Measurements from ENCODE around the gene CD46. TPM values are rescaled to one million over a fixed set of nuclear protein-coding genes. Genes with fewer than 3 reads are reported as not detected.

The CD46 gene
- total RNA-seq, 1 experiment from 2014 or later = 214 TPM

DNA sequence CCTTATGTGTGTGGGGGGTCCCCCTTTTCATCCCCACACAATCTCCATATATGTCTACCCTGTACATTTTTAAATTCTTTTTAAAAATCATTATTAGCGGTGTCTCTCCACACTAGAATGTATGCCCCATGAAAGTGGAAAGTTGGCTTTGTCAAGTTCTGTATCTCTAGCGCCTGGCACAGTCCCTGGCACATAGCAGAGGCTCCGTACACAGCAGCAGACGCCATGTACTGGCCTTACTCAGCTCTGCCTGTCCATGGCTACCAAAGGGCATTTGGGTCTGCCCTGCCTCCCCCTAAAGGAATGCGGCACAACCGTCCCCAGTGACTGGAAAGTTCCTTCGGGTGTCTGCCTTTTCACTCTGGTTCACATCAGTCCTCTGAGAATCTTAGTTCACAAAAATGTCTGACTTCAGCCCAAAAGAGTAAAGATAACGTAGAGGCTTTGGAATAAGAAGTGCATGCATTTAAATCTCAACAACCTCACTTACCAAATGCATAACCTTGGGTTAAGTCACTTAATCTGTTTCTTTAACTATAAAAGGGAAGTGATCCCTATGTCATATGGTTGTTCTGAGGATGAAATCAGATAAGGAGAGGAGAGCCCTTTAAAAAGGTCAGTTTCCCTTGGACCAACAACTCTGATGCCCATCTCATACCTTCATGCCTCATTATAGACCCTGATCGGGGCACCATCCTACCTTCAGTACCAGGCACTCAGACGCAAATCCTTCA is 61.1 kb downstream of the CD46 start:
- no peaks in the 10 kb centered on the region for H3K9me3 ChIP-seq (ENCODE audit: insufficient read depth, low read depth)
- no peak for DNase-seq
- no peaks in the 10 kb centered on the region for H3K27me3 ChIP-seq (ENCODE audit: insufficient read depth, low read depth)
- CTCF ChIA-PET = interaction anchor here (0.6 to 1.1 kb wide), 3 partner anchors 10 to 150 kb away, joined by 4 to 7 read pairs (median 4); no protein-coding TSS in a partner anchor
- H3F3A ChIP-seq (ENCODE audit: insufficient read depth, low read depth) = no peaks in the 10 kb centered on the region
- H3K79me2 ChIP-seq (ENCODE audit: low read depth) = 0 out of 2 replicates have a peak, but pooled peaks cover 8% of the 10 kb centered on the region
- H4K20me1 ChIP-seq (ENCODE audit: insufficient read depth) = no peaks in the 10 kb centered on the region
- no peak overlapping the region for H3K27ac ChIP-seq
- no peaks in the 10 kb centered on the region for H3K4me1 ChIP-seq (replicated peaks; ENCODE audit: insufficient read depth)
- no peak overlapping the region for H2AFZ ChIP-seq
- POLR2A ChIA-PET (ENCODE audit: unreplicated experiment) = no interaction called here
- H3K9me2 ChIP-seq (ENCODE audit: insufficient read depth) = no peaks in the 10 kb centered on the region
- no peak overlapping the region for H3K4me3 ChIP-seq
- no peak overlapping the region for H3K4me2 ChIP-seq
- no TSS peak for BruUV-seq (replicated peaks)
- intact Hi-C loops (cut with micrococcal nuclease; ENCODE audit: unreplicated experiment) = no loop called here
- H3K36me3 ChIP-seq (ENCODE audit: low read depth) = 0 out of 2 replicates have a peak, but pooled peaks cover 18% of the 10 kb centered on the region
- TF ChIP-seq EZH2 (IDR thresholded peaks at IDR 0.05; ENCODE audit: low read depth) = no peak
- TF ChIP-seq, protein P1, sequence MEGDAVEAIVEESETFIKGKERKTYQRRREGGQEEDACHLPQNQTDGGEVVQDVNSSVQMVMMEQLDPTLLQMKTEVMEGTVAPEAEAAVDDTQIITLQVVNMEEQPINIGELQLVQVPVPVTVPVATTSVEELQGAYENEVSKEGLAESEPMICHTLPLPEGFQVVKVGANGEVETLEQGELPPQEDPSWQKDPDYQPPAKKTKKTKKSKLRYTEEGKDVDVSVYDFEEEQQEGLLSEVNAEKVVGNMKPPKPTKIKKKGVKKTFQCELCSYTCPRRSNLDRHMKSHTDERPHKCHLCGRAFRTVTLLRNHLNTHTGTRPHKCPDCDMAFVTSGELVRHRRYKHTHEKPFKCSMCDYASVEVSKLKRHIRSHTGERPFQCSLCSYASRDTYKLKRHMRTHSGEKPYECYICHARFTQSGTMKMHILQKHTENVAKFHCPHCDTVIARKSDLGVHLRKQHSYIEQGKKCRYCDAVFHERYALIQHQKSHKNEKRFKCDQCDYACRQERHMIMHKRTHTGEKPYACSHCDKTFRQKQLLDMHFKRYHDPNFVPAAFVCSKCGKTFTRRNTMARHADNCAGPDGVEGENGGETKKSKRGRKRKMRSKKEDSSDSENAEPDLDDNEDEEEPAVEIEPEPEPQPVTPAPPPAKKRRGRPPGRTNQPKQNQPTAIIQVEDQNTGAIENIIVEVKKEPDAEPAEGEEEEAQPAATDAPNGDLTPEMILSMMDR (conservative IDR thresholded peaks at IDR 0.05) = no peak

DNA sequence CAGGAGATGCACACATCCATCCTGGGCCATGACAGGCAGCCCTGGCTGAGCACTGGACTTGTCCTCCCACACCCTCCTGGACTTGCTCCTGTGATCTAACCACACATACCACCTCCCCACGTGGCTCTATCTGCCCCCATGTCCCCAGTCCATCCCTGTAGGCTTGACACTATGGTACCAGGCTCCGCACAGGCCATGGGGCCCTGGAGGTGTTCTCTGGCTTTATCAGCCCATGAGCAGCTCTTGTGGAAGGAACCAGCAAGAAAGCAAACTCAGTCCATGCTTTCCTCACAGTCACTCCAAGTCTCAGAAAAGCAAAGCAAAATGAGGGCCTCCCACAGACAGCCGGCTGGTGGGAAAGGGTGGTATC is 61.6 kb downstream of the CD46 start:
- Histone ChIP-seq H3K36me3 (ENCODE audit: low read depth) (0 out of 2 replicates have a peak, but pooled peaks cover 19% of the 10 kb centered on the region), H3K4me3 (no peak overlapping the region), H3K27me3 (ENCODE audit: insufficient read depth, low read depth) (no peaks in the 10 kb centered on the region), H3K4me1 (replicated peaks; ENCODE audit: insufficient read depth) (no peaks in the 10 kb centered on the region), H3K9me2 (ENCODE audit: insufficient read depth) (no peaks in the 10 kb centered on the region), H3K4me2 (no peak overlapping the region), H3K9me3 (ENCODE audit: insufficient read depth, low read depth) (no peaks in the 10 kb centered on the region), H3K27ac (no peak overlapping the region), H4K20me1 (ENCODE audit: insufficient read depth) (no peaks in the 10 kb centered on the region), H3F3A (ENCODE audit: insufficient read depth, low read depth) (peaks cover 1% of the 10 kb centered on the region; the same call in 1 of the 2 replicates), H3K79me2 (ENCODE audit: low read depth) (0 out of 2 replicates have a peak, but pooled peaks cover 8% of the 10 kb centered on the region), H2AFZ (no peak overlapping the region)
- DNase-seq = no peak
- ChIA-PET CTCF (no interaction called here), POLR2A (ENCODE audit: unreplicated experiment) (no interaction called here)
- BruUV-seq (replicated peaks) = no TSS peak
- intact Hi-C loops (cut with micrococcal nuclease; ENCODE audit: unreplicated experiment) = no loop called here
- TF ChIP-seq, protein P1 (conservative IDR thresholded peaks at IDR 0.05) = no peak
- no peak for TF ChIP-seq EZH2 (IDR thresholded peaks at IDR 0.05; ENCODE audit: low read depth)

DNA sequence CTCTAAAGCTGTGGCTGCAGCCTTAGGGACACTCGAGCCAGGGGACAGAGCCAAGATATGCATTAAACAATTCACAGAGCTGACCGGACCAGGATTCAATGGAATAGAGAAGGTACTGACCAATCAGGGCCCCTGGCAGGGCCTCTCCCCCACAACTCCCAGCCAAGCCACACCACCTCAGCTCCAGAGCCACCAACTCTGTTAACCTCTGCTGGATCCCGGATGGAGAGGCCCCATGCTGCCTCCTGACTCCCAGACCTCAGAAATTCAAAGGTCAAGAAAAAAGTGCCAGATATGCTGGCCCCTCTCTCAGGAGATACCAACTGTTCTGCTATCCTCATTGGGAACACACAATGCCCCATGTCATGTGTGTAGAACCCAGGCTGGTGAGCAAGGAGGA is 62.1 kb downstream of the CD46 start:
- Histone ChIP-seq H3K79me2 (ENCODE audit: low read depth) (0 out of 2 replicates have a peak, but pooled peaks cover 8% of the 10 kb centered on the region), H3K27ac (no peak overlapping the region), H3K9me3 (ENCODE audit: insufficient read depth, low read depth) (no peaks in the 10 kb centered on the region), H3K4me3 (no peak overlapping the region), H3K9me2 (ENCODE audit: insufficient read depth) (no peaks in the 10 kb centered on the region), H3F3A (ENCODE audit: insufficient read depth, low read depth) (peaks cover 6% of the 10 kb centered on the region; the same call in 1 of the 2 replicates), H3K4me1 (replicated peaks; ENCODE audit: insufficient read depth) (no peaks in the 10 kb centered on the region), H3K4me2 (no peak overlapping the region), H2AFZ (no peak overlapping the region), H4K20me1 (ENCODE audit: insufficient read depth) (no peaks in the 10 kb centered on the region), H3K27me3 (ENCODE audit: insufficient read depth, low read depth) (no peaks in the 10 kb centered on the region), H3K36me3 (ENCODE audit: low read depth) (0 out of 2 replicates have a peak, but pooled peaks cover 24% of the 10 kb centered on the region)
- no peak for DNase-seq
- intact Hi-C loops (cut with micrococcal nuclease; ENCODE audit: unreplicated experiment) = no loop called here
- ChIA-PET CTCF (no interaction called here), POLR2A (ENCODE audit: unreplicated experiment) (no interaction called here)
- BruUV-seq (replicated peaks) = no TSS peak
- TF ChIP-seq, protein P1 (conservative IDR thresholded peaks at IDR 0.05) = no peak
- TF ChIP-seq EZH2 (IDR thresholded peaks at IDR 0.05; ENCODE audit: low read depth) = no peak
